ENCODE results near the gene MIA2.
"Not testable (repeated sequence)": the region's sequence is repeated elsewhere in the genome, so short reads cannot be mapped to it uniquely, and the experiment has no call there.

The MIA2 gene

DNA sequence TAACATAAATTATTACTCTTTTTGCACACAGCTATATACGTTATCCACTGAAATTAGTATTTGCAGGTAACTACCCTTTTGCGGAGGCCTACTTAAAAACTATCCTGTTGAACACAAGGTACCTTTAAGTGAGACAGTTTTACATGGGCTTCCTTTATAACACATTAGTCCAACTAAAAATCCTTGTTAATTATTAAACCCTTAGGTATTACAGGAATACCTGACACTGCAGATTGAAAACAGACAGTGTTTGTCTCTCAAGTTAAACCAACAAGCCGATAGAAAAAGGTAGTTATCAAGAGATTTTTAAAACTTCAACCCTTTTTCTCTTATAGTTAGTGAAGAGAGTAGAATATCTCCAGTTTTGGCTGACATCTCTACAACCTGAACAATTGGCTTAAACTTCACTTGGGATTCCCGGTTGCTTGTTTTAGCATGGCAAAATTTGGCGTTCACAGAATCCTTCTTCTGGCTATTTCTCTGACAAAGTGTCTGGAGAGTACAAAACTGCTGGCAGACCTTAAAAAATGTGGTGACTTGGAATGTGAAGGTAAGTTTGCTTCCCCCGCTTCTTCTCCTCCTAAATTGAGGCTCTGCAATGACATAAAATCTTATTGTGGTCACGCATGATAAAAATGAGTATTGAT, at the start of gene MIA2:
MIA2 (plus strand) TSS at position 236 of the 647 bp plus-strand sequence; CDS start at position 436, 200 bp downstream.
- DNase-seq, result no peak

GRCh38 chr14:39184628-39185255, 49.0 kb upstream of the MIA2 start:
- no peak for DNase-seq

DNA sequence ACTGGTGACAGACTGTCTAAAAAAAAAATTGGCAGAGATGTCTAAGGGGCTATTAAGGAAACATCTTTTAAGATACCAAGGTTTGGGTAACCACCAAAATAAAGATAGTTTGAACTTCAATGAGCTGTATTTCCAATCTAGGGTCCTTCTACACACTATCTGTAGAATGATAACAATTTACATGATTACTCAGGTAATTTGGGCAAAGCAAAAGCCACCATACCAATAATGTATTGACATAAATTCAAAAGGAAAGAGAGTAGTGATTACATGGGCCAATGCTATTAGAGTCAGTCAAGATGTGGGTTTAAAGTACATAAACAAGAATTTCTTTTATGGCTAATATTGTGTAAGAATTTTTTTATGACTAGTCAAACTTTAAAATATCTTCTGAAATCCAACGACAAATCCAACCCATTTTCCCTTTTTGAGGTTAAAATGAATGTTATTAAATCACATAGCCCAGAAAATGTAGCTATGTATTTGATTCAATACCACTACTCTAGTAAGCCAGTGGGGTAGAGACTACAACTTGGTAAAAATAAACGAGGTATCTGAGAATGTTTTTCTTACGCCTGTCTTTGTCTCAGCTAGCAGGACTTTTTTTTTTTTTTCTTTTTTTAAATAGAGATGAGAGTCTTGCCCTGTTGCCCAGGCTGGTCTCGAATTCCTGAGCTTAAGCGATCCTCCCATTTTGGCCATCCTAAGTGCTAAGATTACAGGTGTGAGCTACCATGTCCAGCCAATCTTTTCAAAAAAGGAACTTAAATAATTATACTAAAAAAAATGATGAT, 48.3 kb upstream of the MIA2 start:
- no peak for DNase-seq

GRCh38 chr14:39186941-39187525, 46.7 kb upstream of the MIA2 start:
- no peak for DNase-seq

GRCh38 chr14:39203659-39204606, 29.8 kb upstream of the MIA2 start:
- no peak for DNase-seq

DNA sequence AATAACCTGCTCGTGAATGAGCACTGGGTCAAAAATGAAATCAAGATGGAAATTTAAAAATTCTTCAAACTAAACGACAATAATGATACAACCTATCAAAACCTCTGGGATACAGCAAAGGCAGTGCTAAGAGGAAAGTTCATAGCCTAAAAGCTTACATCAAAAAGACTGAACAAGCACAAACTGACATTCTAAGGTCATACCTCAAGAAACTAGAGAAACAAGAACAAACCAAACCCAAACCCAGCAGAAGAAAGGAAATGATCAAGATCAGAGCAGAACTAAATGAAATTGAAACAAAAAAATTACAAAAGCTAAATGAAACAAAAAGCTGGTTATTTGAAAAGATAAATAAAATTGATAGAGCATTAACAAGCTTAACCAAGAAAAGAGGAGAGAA, 26.3 kb upstream of the MIA2 start:
- not testable (repeated sequence) for DNase-seq

DNA sequence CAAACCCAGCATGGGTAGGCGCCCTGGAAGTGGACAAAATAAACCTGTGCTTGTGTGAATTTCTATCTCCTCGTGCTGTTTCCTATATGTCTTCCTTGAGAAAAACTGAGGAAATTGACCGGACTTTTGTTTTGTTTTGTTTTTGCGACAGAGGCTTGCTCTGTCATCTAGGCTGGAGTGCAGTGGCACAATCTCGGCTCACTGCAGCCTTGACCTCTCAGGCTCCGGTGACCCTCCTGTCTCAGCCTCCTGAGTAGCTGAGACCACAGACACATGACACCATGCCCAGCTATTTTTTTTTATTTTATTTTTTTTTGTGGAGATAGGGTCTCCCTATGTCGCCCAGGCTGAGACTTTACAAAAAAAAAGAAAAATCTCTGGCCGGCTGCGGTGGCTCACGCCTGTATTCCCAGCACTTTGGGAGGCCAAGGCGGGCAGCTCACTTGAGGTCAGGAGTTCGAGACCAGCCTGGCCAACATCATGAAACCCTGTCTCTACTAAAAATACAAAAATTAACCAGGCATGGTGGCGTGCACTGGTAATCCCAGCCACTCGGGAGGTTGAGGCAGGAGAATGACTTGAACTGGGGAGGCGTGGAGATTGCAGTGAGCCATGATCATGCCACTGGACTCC, 22.5 kb upstream of the MIA2 start:
- DNase-seq, result no peak

- DNase-seq, result no peak
Measured at GRCh38 chr14:39212034-39212433, 21.7 kb upstream of the MIA2 start.

DNA sequence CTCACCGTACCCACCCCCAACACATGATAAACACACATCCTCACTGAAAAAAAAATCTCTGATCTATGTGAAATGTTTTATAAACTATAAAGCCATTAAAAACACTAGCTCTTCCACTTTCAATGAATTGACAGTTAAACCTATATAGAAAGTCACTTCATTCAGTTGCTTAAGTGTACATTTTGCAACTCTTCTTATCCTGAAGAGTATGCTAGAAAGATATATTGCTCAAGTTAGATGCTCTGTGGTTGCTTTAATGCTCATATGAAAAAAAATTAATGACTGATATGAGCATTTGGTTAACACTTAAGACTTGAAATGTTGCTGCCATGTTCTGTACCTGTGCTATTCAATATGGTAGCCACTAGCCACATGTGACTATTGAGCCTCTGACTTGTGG, 21.0 kb upstream of the MIA2 start:
- no peak for DNase-seq

DNA sequence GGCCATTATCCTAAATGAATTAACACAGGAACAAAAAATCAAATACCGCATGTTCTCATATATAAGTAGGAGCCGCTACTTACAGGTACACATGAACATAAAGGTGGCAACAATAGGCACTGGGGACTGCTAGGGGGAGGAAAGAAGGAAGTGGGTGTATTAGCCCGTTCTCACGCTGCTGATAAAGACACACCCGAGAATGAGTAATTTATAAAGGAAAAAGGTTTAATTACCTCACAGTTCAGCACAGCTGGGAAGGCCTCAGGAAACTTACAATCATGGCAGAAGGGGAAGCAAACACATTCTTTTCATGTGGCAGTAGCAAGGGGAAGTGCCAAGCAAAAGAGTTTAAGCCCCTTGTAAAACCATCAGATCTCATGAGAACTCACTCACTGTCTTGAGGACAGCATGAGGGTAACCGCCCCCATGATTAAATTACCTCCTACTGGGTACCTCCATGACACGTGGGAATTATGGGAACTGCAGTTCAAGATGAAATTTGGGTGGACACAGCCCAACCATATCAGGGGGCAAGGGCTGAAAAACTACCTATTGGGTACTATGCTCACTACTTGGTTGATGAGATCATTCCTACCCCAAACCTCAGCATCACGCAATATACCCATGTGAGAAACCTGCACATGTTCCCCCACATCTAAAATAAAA, 16.4 kb upstream of the MIA2 start:
- DNase-seq, result no peak

GRCh38 chr14:39218171-39218769, 15.4 kb upstream of the MIA2 start:
- DNase-seq, result no peak

DNA sequence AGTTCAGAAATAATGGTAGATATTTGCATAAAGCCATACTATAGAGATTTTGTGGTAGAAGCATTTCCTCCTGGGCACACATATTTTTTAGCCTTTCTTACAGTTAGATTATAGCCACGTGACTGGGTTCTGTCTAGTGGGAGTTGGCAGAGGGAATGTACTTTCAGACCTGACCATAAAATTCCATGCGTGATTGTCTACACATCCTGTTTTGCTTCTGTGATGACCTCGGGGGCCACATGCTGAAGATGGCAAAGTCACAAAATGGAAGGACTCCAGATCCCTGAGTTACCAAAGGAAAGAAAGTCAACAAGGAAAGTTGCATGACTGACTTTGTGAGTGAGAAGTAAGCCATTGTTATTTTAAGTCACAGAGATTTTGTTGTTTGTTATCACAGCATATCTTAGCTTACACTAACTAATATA, 14.6 kb upstream of the MIA2 start:
- no peak for DNase-seq

DNA sequence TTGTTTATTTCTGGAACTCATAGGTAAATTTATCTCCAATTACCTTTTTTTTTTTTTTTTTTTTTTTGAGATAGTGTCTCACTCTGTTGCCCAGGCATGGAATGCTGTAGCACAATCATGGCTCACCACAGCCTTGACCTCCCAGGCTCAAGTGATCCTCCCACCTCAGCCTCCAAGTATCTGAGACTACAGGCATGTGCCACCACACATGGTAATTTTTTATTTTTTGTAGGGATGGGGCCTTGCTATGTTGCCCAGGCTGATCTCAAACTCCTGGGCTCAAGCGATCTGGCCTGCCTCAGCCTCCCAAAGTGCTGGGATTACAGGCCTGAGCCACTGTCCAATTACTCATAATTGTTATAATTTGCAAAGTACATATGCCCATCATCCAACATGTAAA, 13.2 kb upstream of the MIA2 start:
- not testable (repeated sequence) for DNase-seq

GRCh38 chr14:39228044-39228443, 5.7 kb upstream of the MIA2 start:
- no peak for DNase-seq

DNA sequence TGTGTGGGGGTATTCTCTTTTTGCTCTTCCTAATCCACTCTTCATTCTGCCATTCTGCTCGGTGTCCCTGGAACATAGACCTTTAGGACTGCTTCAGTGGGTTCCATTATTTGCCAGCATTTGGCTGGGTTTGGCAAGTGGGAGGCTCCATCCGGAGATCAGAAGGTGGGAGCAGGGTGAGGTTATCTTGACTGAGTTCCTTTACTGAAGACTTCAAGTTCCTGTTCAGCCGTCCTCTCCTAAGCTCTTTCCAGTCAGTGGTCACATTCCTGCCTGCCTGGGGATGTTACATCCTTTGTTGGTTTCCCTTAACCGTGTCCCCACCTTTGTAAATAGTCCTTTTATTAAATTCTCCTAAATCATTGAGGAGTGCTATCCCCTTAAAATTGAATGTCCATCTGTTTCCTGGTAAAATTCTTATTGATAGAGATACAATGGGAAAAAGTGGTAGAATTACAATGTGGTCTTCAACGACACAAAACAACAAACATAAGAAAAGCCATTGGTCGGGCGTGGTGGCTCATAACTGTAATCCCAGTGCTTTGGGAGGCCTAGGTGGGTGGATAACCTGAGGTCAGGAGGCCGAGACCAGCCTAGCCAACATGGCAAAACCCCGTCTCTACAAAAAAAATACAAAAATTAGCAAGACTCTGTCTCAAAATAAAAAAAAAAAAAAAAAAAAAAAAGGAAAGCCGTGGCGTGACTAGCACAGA, 5.0 kb upstream of the MIA2 start:
- DNase-seq, result no peak

DNA sequence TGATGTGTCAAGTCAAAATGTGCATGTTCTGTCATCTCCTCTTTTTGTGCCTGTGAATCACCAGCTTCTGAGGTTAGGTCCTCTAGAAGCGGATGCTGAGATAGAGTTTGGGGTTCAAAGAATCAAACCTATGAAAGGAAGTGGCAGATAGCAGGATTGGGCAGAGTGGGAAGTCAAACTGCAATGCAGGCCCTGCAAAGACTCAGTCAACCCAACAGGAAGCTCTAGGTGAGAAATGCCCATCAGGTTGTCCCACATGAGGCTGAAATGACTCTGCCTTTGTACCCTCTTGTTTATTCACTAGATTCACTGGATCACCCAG, 4.5 kb upstream of the MIA2 start:
- no peak for DNase-seq

- no peak for DNase-seq
Measured at GRCh38 chr14:39229601-39230110, 4.1 kb upstream of the MIA2 start.

- no peak for DNase-seq
Measured at GRCh38 chr14:39230416-39231035, 3.2 kb upstream of the MIA2 start.

- not testable (repeated sequence) for DNase-seq
Measured at GRCh38 chr14:39231751-39232553, 1.8 kb upstream of the MIA2 start.

Measured in GOT3 (cell line).